GM23338 (cell line): ENCODE data around the gene NBDY. TPM values are rescaled to one million over a fixed set of nuclear protein-coding genes. Genes with fewer than 3 reads are reported as not detected.

Experiments
- ATAC-seq: fragments of 200-7000 bp; cut with Tn5 transposase; 3 replicates; pipeline ENCODE4 v1.9.1; 2020
- DNase-seq: peaks from one replicate; pipeline ENCODE4 v3.0.0-alpha.2; 2015; ENCODE audit warnings: low spot score
- H2AFZ ChIP-seq: fragments of 200-600 bp; sonication (generic); 2 replicates; pipeline ENCODE4 v1.8.0; 2016; ENCODE audit warnings: antibody characterized with exemption, mild to moderate bottlenecking, moderate library complexity
- H3F3A ChIP-seq: fragments of 200-600 bp; sonication (generic); replicated peaks from 2 replicates; pipeline ENCODE4 v1.8.0; 2017; ENCODE audit warnings: antibody characterized with exemption, mixed run types, low read depth
- H3K27ac ChIP-seq: fragments of 200-600 bp; sonication (generic); 2 replicates; pipeline ENCODE4 v1.6.1; 2016; ENCODE audit warnings: low read depth
- H3K27me3 ChIP-seq: fragments of 200-600 bp; sonication (generic); 2 replicates; pipeline ENCODE4 v1.8.0; 2016; ENCODE audit warnings: mild to moderate bottlenecking, mixed run types, moderate library complexity; ENCODE audit not compliant: insufficient read depth
- H3K36me3 ChIP-seq: fragments of 200-600 bp; sonication (generic); 2 replicates; pipeline ENCODE4 v1.8.0; 2016; ENCODE audit warnings: mild to moderate bottlenecking; ENCODE audit not compliant: insufficient read depth
- H3K4me1 ChIP-seq: fragments of 200-600 bp; sonication (generic); 2 replicates; pipeline ENCODE4 v1.8.0; 2016; ENCODE audit warnings: mild to moderate bottlenecking, moderate library complexity; ENCODE audit not compliant: insufficient read depth
- H3K4me2 ChIP-seq: fragments of 200-600 bp; sonication (generic); 2 replicates; pipeline ENCODE4 v1.7.1; 2017; ENCODE audit warnings: mixed run types
- H3K4me3 ChIP-seq: fragments of 200-600 bp; sonication (generic); 2 replicates; pipeline ENCODE4 v1.6.1; 2016; ENCODE audit warnings: mixed run types
- H3K79me2 ChIP-seq: fragments of 200-600 bp; sonication (generic); replicated peaks from 2 replicates; pipeline ENCODE4 v1.8.0; 2017; ENCODE audit warnings: mild to moderate bottlenecking; ENCODE audit not compliant: insufficient read depth
- H3K9me2 ChIP-seq: fragments of 200-600 bp; sonication (generic); 2 replicates; pipeline ENCODE4 v1.8.0; 2017; ENCODE audit not compliant: insufficient read depth
- H4K20me1 ChIP-seq: fragments of 200-600 bp; sonication (generic); replicated peaks from 2 replicates; pipeline ENCODE4 v1.8.0; 2017; ENCODE audit warnings: mild to moderate bottlenecking; ENCODE audit not compliant: insufficient read depth
- H3K27ac Mint-ChIP-seq: 2 replicates; pipeline ENCODE4 v1.8.0; 2020; ENCODE audit warnings: inconsistent platforms, mild to moderate bottlenecking, moderate library complexity, mixed read lengths
- H3K27me3 Mint-ChIP-seq: 3 replicates; pipeline ENCODE4 v1.8.0; 2022; ENCODE audit warnings: low read depth, mild to moderate bottlenecking, moderate library complexity, mixed read lengths, inconsistent platforms; ENCODE audit not compliant: insufficient read depth, poor library complexity
- H3K36me3 Mint-ChIP-seq: 3 replicates; pipeline ENCODE4 v1.8.0; 2021; ENCODE audit warnings: low read depth, mild to moderate bottlenecking, inconsistent platforms, moderate library complexity, mixed read lengths
- H3K4me1 Mint-ChIP-seq: 3 replicates; pipeline ENCODE4 v1.8.0; 2020; ENCODE audit warnings: mild to moderate bottlenecking, inconsistent platforms, mixed read lengths
- H3K4me3 Mint-ChIP-seq: 3 replicates; pipeline ENCODE4 v1.8.0; 2021; ENCODE audit warnings: moderate library complexity, mild to moderate bottlenecking, inconsistent platforms, mixed read lengths
- H3K9me3 Mint-ChIP-seq: 3 replicates; pipeline ENCODE4 v1.8.0; 2020; ENCODE audit warnings: moderate library complexity, mild to moderate bottlenecking, inconsistent platforms, mixed read lengths
- EZH2 ChIP-seq: fragments of 200-600 bp; sonication (generic); IDR thresholded peaks from one replicate; pipeline ENCODE4 v1.8.0; 2017; ENCODE audit warnings: antibody characterized with exemption, mild to moderate bottlenecking, low read depth; ENCODE audit not compliant: unreplicated experiment
- NANOG ChIP-seq: IDR thresholded peaks from 2 replicates; pipeline ENCODE4 v1.6.1; 2016; ENCODE audit warnings: antibody characterized with exemption, borderline replicate concordance
- POLR2AphosphoS5 ChIP-seq: IDR thresholded peaks from 2 replicates; pipeline ENCODE4 v1.6.1; 2016; ENCODE audit warnings: antibody characterized with exemption, low read depth
- ZNF114 ChIP-seq: fragments of 250-450 bp; sonication (Bioruptor Pico); IDR thresholded peaks from 2 replicates; pipeline ENCODE4 v1.5.0; 2020; ENCODE audit warnings: mild to moderate bottlenecking, moderate library complexity
- ZNF331 ChIP-seq: fragments of 250-450 bp; sonication (Bioruptor Pico); IDR thresholded peaks from 2 replicates; pipeline ENCODE4 v1.5.0; 2020; ENCODE audit warnings: low read depth, mild to moderate bottlenecking, moderate library complexity
- polyA plus RNA-seq: library from polyadenylated mRNA; unstranded; fragments of >200 nt; fragmentation: Nextera tagmentation; extraction: Ambion mirVana; gene quantifications from 2 replicates; pipeline ENCODE4 v1.2.1, GENCODE V29; 2016
- total RNA-seq: library from RNA; depleted of rRNA; stranded (reverse); fragments of >200 nt; shearing (Covaris generic); gene quantifications from 2 replicates; pipeline ENCODE4 v1.2.3, GENCODE V29; 2014
- TF ChIP-seq, protein P1 (sequence below): fragments of 250-450 bp; sonication (Bioruptor Pico); IDR thresholded peaks from 2 replicates; pipeline ENCODE4 v1.5.0; 2020; ENCODE audit warnings: mild to moderate bottlenecking, moderate library complexity
- TF ChIP-seq, protein P2 (sequence below), 2 experiments: fragments of 200-600 bp in 1 of 2; sonication (generic) in 1 of 2; conservative IDR thresholded peaks; 2 replicates each; pipeline versions ENCODE4 v1.5.1 to v1.6.1; 2016 to 2017; ENCODE audit warnings: antibody characterized with exemption in 2 of 2, low read depth in 2 of 2, mild to moderate bottlenecking in 2 of 2, moderate library complexity in 1 of 2

The NBDY gene
- total and polyA plus RNA-seq, 2 experiments from 2014 or later, result 9.6 to 206 TPM

DNA sequence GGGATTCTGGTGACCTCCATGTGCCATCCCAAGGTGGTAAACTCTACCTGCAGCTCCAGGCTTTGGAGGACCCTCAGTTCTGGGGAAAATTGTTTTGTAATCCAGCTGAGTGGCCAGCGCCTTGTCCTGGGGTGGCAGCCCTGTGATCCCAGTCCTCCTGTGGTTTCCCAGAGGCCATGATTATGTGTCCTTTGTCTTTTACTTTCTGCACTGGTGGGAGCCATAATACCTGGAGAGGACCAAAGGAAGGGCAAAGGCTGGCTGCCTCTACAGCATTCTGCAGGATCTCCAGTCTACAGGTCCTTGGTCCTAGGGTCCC is 64.0 kb downstream of the NBDY start (continued):
- TF ChIP-seq, protein P1, sequence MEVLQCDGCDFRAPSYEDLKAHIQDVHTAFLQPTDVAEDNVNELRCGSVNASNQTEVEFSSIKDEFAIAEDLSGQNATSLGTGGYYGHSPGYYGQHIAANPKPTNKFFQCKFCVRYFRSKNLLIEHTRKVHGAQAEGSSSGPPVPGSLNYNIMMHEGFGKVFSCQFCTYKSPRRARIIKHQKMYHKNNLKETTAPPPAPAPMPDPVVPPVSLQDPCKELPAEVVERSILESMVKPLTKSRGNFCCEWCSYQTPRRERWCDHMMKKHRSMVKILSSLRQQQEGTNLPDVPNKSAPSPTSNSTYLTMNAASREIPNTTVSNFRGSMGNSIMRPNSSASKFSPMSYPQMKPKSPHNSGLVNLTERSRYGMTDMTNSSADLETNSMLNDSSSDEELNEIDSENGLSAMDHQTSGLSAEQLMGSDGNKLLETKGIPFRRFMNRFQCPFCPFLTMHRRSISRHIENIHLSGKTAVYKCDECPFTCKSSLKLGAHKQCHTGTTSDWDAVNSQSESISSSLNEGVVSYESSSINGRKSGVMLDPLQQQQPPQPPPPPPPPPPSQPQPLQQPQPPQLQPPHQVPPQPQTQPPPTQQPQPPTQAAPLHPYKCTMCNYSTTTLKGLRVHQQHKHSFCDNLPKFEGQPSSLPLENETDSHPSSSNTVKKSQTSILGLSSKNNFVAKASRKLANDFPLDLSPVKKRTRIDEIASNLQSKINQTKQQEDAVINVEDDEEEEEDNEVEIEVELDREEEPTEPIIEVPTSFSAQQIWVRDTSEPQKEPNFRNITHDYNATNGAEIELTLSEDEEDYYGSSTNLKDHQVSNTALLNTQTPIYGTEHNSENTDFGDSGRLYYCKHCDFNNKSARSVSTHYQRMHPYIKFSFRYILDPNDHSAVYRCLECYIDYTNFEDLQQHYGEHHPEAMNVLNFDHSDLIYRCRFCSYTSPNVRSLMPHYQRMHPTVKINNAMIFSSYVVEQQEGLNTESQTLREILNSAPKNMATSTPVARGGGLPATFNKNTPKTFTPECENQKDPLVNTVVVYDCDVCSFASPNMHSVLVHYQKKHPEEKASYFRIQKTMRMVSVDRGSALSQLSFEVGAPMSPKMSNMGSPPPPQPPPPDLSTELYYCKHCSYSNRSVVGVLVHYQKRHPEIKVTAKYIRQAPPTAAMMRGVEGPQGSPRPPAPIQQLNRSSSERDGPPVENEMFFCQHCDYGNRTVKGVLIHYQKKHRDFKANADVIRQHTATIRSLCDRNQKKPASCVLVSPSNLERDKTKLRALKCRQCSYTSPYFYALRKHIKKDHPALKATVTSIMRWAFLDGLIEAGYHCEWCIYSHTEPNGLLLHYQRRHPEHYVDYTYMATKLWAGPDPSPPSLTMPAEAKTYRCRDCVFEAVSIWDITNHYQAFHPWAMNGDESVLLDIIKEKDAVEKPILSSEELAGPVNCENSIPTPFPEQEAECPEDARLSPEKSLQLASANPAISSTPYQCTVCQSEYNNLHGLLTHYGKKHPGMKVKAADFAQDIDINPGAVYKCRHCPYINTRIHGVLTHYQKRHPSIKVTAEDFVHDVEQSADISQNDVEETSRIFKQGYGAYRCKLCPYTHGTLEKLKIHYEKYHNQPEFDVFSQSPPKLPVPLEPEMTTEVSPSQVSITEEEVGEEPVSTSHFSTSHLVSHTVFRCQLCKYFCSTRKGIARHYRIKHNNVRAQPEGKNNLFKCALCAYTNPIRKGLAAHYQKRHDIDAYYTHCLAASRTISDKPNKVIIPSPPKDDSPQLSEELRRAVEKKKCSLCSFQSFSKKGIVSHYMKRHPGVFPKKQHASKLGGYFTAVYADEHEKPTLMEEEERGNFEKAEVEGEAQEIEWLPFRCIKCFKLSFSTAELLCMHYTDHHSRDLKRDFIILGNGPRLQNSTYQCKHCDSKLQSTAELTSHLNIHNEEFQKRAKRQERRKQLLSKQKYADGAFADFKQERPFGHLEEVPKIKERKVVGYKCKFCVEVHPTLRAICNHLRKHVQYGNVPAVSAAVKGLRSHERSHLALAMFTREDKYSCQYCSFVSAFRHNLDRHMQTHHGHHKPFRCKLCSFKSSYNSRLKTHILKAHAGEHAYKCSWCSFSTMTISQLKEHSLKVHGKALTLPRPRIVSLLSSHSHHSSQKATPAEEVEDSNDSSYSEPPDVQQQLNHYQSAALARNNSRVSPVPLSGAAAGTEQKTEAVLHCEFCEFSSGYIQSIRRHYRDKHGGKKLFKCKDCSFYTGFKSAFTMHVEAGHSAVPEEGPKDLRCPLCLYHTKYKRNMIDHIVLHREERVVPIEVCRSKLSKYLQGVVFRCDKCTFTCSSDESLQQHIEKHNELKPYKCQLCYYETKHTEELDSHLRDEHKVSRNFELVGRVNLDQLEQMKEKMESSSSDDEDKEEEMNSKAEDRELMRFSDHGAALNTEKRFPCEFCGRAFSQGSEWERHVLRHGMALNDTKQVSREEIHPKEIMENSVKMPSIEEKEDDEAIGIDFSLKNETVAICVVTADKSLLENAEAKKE (CRISPR knock-in tag), result no peak
- no peak for TF ChIP-seq NANOG
- TF ChIP-seq, protein P2, sequence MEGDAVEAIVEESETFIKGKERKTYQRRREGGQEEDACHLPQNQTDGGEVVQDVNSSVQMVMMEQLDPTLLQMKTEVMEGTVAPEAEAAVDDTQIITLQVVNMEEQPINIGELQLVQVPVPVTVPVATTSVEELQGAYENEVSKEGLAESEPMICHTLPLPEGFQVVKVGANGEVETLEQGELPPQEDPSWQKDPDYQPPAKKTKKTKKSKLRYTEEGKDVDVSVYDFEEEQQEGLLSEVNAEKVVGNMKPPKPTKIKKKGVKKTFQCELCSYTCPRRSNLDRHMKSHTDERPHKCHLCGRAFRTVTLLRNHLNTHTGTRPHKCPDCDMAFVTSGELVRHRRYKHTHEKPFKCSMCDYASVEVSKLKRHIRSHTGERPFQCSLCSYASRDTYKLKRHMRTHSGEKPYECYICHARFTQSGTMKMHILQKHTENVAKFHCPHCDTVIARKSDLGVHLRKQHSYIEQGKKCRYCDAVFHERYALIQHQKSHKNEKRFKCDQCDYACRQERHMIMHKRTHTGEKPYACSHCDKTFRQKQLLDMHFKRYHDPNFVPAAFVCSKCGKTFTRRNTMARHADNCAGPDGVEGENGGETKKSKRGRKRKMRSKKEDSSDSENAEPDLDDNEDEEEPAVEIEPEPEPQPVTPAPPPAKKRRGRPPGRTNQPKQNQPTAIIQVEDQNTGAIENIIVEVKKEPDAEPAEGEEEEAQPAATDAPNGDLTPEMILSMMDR (conservative IDR thresholded peaks at IDR 0.05; ENCODE audit: low read depth in 2 of 2), result no peak
- no peak for TF ChIP-seq ZNF331 (CRISPR knock-in tag)
- no peak for TF ChIP-seq ZNF114 (CRISPR knock-in tag)

DNA sequence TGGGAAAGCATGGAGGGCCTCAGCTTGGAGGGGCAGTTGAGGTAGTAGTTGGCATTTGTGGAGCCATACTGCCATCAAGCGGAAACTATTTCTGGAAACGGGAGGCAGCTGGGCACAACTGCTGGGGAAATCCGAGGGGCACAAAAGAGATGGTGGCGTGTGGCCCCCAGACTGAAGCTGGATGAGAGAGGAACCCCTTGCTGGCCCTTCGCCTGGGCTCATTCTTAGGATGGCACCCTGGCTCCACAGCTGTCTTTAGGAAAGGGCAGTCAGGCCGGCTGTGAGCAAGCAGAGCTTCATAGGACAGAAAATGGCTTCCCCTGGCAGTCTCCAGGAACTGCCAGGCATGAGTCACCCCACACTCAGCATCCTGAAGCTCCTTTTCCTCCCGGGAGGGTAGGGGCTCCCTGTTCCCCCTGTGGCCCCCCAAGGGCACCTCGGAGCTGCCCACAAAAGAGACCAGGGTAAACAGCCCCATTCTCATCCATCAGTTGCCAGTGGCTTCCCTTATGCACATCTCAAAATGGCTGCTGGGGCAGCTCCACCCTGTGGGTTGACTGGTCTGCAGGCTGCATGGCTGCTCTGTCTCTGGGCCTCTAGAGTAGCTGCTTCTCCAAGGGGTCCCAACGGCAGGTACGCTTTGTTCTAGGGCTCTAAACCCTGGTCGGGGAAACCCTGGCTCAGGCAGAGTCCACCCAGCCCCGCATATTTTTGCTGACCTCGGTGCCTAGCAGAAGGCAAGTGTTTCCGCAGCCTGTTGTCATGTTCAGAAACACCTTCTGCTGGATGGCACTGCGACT is 64.7 kb downstream of the NBDY start:
- Mint-ChIP-seq H3K9me3 (no peaks in the 10 kb centered on the region), H3K36me3 (peaks cover 48% of the 10 kb centered on the region), H3K4me1 (peaks cover 9% of the 10 kb centered on the region), H3K27me3 (peaks cover 10% of the 10 kb centered on the region), H3K4me3 (no peak overlapping the region), H3K27ac (no peak overlapping the region)
- no peaks in the 10 kb centered on the region for H3K27me3 ChIP-seq
- H3K36me3 ChIP-seq, result no peaks in the 10 kb centered on the region
- H3K4me3 ChIP-seq, result no peak overlapping the region
- H3F3A ChIP-seq, result no peaks in the 10 kb centered on the region
- DNase-seq, result no peak
- ATAC-seq, result no peak
- no peak overlapping the region for H3K27ac ChIP-seq
- H3K79me2 ChIP-seq, result 0 out of 2 replicates have a peak, but pooled peaks cover 3% of the 10 kb centered on the region
- H3K9me2 ChIP-seq, result no peaks in the 10 kb centered on the region
- no peaks in the 10 kb centered on the region for H3K4me1 ChIP-seq
- H2AFZ ChIP-seq, result no peak overlapping the region
- no peak overlapping the region for H3K4me2 ChIP-seq
- no peaks in the 10 kb centered on the region for H4K20me1 ChIP-seq
- TF ChIP-seq POLR2AphosphoS5, result no peak
- TF ChIP-seq EZH2, result no peak
- TF ChIP-seq ZNF331 (CRISPR knock-in tag), result no peak
- TF ChIP-seq, protein P1 (CRISPR knock-in tag), result no peak
